Thoracic aorta (tissue), 2 donors: ENCODE results near the gene KHDC1L. TPM values are rescaled to one million over a fixed set of nuclear protein-coding genes. Genes with fewer than 3 reads are reported as not detected.

ENCODE experiments used
- ATAC-seq: fragments of 150-250 bp; one replicate; pipeline ENCODE4 v1.8.0; 2017; ENCODE audit warnings: low read depth; ENCODE audit not compliant: insufficient number of reproducible peaks, low FRiP score
- DNase-seq: peaks from one replicate; pipeline ENCODE4 v3.0.0-alpha.2; 2020; ENCODE audit warnings: low spot score
- H3K27ac ChIP-seq, 2 donors: fragments of 200-600 bp; sonication (generic); 1 replicate in 1 of 2; 2 replicates in 1 of 2; pipeline ENCODE4 v1.5.1; 2016; ENCODE audit warnings: mild to moderate bottlenecking in 2 of 2, moderate library complexity in 2 of 2
- H3K27me3 ChIP-seq: fragments of 200-600 bp; sonication (generic); replicated peaks from 2 replicates; pipeline ENCODE4 v1.6.0; 2016; ENCODE audit warnings: mild to moderate bottlenecking; ENCODE audit not compliant: insufficient read depth
- H3K36me3 ChIP-seq: fragments of 200-600 bp; sonication (generic); one replicate; pipeline ENCODE4 v1.5.1; 2016
- H3K4me1 ChIP-seq, 2 donors: fragments of 200-600 bp; sonication (generic); 1 replicate in 1 of 2; 2 replicates in 1 of 2; pipeline versions ENCODE4 v1.5.1 to v1.6.0; 2016; ENCODE audit warnings: low read depth in 2 of 2, mild to moderate bottlenecking in 1 of 2; ENCODE audit not compliant: control insufficient read depth in 1 of 2
- H3K4me3 ChIP-seq: fragments of 200-600 bp; sonication (generic); 2 replicates; pipeline ENCODE4 v1.5.1; 2016; ENCODE audit warnings: mild to moderate bottlenecking
- H3K9me3 ChIP-seq: fragments of 200-600 bp; sonication (generic); 2 replicates; pipeline ENCODE4 v1.5.1; 2016
- total RNA-seq, 2 donors: library from RNA; depleted of rRNA; stranded (reverse); fragments of >200 nt; gene quantifications; one replicate each; pipeline versions ENCODE4 v1.1.0 to v1.2.3, GENCODE V29; 2016
- TF ChIP-seq, protein P1 (sequence below): fragments of 200-600 bp; sonication (generic); IDR thresholded peaks from one replicate; pipeline ENCODE4 v1.5.1; 2019; ENCODE audit warnings: antibody characterized with exemption

Gene KHDC1L
- total RNA-seq, 2 donors from 2014 or later: not detected

DNA sequence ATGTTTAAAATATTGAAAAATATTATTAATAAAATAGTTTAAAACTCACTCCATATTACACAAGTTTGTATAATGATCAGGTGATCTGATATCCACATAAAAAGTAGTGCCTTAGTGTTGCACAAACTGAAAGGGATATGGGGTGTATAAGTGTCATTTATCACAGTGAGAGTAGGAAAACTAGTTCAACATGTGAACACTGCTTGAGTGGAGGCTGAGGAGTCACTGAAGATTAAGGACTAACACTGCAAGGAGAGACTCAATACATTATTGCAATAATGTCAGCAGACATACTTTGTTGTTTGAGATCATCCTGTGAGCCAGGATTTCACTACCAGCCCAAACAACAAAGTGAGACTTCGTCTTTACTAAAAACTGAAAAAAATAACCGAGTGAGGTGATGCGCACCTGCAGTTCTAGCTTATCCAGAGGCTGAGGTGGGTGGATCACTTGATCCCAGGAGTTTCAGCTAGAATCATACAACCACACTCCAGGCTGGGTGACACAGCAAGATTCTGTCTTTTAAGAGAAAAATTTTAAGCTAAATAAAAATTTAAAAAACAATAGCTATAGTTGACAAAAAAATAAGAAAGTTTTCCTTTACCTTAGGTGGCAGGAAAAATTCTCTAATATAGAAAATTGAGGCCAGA lies 2.4 kb upstream of the KHDC1L start:
- no peak overlapping the region for H3K27ac ChIP-seq
- H3K9me3 ChIP-seq: no peaks in the 10 kb centered on the region
- DNase-seq (no peak), ATAC-seq (no peak)
- no peaks in the 10 kb centered on the region for H3K27me3 ChIP-seq
- no peaks in the 10 kb centered on the region for H3K36me3 ChIP-seq
- no peak overlapping the region for H3K4me3 ChIP-seq
- no peaks in the 10 kb centered on the region for H3K4me1 ChIP-seq
- TF ChIP-seq, protein P1, sequence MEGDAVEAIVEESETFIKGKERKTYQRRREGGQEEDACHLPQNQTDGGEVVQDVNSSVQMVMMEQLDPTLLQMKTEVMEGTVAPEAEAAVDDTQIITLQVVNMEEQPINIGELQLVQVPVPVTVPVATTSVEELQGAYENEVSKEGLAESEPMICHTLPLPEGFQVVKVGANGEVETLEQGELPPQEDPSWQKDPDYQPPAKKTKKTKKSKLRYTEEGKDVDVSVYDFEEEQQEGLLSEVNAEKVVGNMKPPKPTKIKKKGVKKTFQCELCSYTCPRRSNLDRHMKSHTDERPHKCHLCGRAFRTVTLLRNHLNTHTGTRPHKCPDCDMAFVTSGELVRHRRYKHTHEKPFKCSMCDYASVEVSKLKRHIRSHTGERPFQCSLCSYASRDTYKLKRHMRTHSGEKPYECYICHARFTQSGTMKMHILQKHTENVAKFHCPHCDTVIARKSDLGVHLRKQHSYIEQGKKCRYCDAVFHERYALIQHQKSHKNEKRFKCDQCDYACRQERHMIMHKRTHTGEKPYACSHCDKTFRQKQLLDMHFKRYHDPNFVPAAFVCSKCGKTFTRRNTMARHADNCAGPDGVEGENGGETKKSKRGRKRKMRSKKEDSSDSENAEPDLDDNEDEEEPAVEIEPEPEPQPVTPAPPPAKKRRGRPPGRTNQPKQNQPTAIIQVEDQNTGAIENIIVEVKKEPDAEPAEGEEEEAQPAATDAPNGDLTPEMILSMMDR: no peak

DNA sequence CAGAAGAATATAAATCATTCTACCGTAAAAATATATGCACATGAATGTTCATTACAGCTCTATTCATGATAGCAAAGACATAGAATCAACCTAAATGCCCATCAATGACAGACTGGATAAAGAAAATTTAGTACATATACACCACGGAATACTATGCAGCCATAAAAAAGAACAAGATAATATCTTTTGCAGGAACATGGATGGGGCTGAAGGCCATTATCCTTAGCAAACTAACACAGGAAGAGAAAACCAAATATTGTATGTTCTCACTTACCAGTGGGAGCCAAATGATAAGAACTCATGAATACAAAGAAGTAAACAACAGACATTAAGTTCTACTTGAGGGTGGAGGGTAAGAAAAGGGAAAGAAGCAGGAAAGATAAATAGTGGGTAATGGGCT lies 8.4 kb downstream of the KHDC1L start:
- ATAC-seq (no peak), DNase-seq (no peak)
- no peak overlapping the region for H3K4me3 ChIP-seq
- no peaks in the 10 kb centered on the region for H3K36me3 ChIP-seq
- H3K4me1 ChIP-seq: no peaks in the 10 kb centered on the region
- no peaks in the 10 kb centered on the region for H3K27me3 ChIP-seq
- no peak overlapping the region for H3K27ac ChIP-seq
- TF ChIP-seq, protein P1: no peak
- no peaks in the 10 kb centered on the region for H3K9me3 ChIP-seq

DNA sequence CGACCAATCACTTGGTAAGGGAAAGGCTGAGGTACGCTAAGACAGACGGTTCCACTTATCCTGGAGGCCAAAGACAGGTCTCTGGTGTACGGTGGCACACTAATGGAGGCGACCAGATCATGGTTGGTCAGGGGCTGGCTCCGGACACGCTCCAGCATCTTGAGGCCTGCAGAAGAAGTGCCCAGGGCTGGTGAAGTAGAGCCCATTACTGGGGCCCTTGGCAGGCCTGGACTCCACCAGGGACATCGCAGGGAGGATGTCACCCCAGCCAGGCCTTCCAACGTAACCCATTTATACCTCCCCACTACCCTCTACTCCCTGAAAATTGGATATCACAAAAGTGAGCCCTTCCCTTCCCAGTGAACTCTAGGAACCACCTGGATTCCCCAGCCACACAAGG lies 16.2 kb downstream of the KHDC1L start:
- no peaks in the 10 kb centered on the region for H3K27me3 ChIP-seq
- TF ChIP-seq, protein P1: no peak
- H3K27ac ChIP-seq: no peak overlapping the region
- no peak overlapping the region for H3K4me3 ChIP-seq
- H3K36me3 ChIP-seq: no peaks in the 10 kb centered on the region
- H3K9me3 ChIP-seq: no peaks in the 10 kb centered on the region
- no peak for DNase-seq
- no peaks in the 10 kb centered on the region for H3K4me1 ChIP-seq
- no peak for ATAC-seq

DNA sequence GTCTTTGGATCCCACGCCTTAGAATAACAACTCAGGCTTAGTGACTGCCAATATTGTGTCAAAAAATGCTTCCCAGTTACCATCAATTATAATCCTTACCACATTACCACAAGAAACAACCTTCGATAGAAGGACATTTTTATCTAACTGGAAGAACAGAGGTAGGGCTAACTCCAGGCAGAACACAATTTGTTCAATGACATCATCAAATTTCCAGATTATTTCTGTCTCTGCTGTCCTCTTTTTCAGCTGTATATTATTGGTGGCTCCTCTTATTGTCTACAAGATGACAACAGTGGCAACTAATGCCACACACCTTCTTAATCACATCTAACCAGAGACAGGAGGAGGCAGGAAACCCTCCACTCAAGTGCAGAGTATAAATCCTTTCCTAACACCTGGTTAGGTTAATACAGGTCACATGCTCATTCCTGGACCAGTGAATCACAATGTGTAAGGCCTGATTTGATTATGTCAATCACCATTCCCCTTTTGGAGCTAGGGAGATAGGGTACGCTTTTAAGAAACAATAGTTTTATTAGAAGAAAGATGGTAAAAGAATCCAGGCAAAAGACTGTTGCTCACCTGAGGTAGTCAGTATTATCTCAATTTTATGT lies 18.0 kb downstream of the KHDC1L start:
- Histone ChIP-seq H3K27me3 (no peaks in the 10 kb centered on the region), H3K9me3 (no peaks in the 10 kb centered on the region), H3K36me3 (no peaks in the 10 kb centered on the region), H3K4me1 (no peaks in the 10 kb centered on the region), H3K4me3 (no peak overlapping the region), H3K27ac (no peak overlapping the region)
- ATAC-seq (no peak), DNase-seq (no peak)
- TF ChIP-seq, protein P1: no peak

DNA sequence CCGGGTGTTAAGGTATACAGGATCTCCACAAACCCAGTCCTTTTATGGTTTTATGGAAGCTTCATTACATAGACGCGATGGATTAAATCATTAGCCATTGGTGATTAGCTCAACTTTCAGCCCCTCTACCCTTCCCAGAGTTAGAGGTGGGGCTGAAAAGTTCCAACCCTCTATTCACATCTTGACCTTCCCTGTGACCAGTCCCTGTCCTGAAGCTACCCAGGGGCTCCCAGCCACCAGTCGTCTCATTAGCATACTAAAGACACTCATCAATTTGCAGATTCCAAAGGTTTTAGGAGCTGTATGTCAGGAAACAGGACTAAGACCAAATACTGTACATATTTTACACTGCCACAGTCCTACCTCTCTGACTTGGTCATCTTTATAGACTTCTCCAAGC lies 21.0 kb downstream of the KHDC1L start:
- TF ChIP-seq, protein P1: no peak
- H3K4me3 ChIP-seq: no peak overlapping the region
- H3K9me3 ChIP-seq: no peaks in the 10 kb centered on the region
- DNase-seq: no peak
- H3K27me3 ChIP-seq: no peaks in the 10 kb centered on the region
- ATAC-seq: no peak
- no peaks in the 10 kb centered on the region for H3K4me1 ChIP-seq
- no peaks in the 10 kb centered on the region for H3K36me3 ChIP-seq
- H3K27ac ChIP-seq: no peak overlapping the region
